ENCODE measurements around the gene LRRC3.

LRRC3 gene

GRCh38 chr21:44431300-44431699, 24.0 kb upstream of the LRRC3 start:
- TF ChIP-seq GATA3 (IDR thresholded peaks at IDR 0.05; ENCODE audit: low read depth, low read length) (no peak), GATA2 (IDR thresholded peaks at IDR 0.05; ENCODE audit: low read depth, low read length) (no peak)

- TF ChIP-seq GATA3 (IDR thresholded peaks at IDR 0.05; ENCODE audit: low read depth, low read length) (no peak), GATA2 (IDR thresholded peaks at IDR 0.05; ENCODE audit: low read depth, low read length) (no peak)
These were observed 22.2 kb upstream of the LRRC3 start for GRCh38 chr21:44432841-44433790.

- TF ChIP-seq GATA3 (IDR thresholded peaks at IDR 0.05; ENCODE audit: low read depth, low read length) (no peak), GATA2 (IDR thresholded peaks at IDR 0.05; ENCODE audit: low read depth, low read length) (no peak)
These were observed 21.3 kb upstream of the LRRC3 start for GRCh38 chr21:44433791-44434567.

DNA sequence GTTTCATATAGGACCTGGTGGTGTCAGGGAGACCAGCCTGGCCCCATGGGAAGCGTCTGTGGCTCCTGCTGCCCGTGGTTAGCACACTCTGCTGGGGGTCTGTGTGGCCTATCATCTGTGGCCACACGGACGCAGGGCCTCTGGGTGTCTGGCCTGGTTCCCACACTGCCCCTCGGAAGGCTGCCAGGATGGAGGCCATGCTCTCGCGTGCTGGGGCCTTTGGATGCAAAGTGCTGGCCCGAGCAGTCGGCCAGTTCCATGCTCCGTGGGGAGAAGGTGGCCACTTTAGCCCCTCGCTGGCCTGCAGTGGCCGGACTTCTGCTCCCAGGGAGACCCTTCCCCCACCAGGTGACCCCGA, 20.8 kb upstream of the LRRC3 start:
- no peak for TF ChIP-seq GATA3 (IDR thresholded peaks at IDR 0.05; ENCODE audit: low read depth, low read length)
- TF ChIP-seq GATA2 (IDR thresholded peaks at IDR 0.05; ENCODE audit: low read depth, low read length) = no peak

DNA sequence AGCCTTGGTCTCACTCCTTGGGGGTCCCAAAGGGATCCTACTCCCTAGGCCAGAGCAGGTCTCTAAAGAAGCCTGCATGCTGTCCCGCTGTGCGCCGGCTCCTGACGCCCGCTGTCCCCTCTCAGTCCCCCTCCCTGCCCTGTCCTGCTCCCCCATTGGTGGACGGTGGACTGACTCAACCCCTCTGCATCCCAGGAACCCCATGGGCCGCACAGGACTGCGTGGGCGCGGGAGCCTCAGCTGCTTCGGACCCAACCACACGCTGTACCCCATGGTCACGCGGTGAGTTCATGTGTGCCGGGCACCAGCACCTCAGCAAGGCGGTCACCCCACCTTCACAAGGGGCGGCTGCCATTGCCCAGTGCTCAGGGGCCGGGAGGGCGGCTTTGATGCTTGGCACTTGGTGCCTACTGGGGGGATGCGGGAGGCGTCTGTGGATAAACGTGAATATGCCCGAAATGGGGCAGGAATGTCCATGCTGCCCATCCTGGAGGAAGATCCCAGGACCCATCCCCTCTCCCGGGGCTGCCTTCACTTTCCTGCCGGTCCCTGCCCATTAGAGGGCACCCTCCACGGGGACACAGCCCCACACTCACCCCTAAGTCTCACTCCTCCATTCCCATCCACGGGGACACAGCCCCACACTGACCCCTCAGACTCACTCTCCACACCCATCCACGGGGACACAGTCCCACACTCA, 20.2 kb upstream of the LRRC3 start:
- TF ChIP-seq GATA3 (IDR thresholded peaks at IDR 0.05; ENCODE audit: low read depth, low read length) (no peak), GATA2 (IDR thresholded peaks at IDR 0.05; ENCODE audit: low read depth, low read length) (no peak)

GRCh38 chr21:44436111-44436611, 19.1 kb upstream of the LRRC3 start:
- TF ChIP-seq GATA3 (IDR thresholded peaks at IDR 0.05; ENCODE audit: low read depth, low read length) (no peak), GATA2 (IDR thresholded peaks at IDR 0.05; ENCODE audit: low read depth, low read length) (no peak)

GRCh38 chr21:44436958-44437357, 18.4 kb upstream of the LRRC3 start:
- TF ChIP-seq GATA3 (IDR thresholded peaks at IDR 0.05; ENCODE audit: low read depth, low read length) = no peak

DNA sequence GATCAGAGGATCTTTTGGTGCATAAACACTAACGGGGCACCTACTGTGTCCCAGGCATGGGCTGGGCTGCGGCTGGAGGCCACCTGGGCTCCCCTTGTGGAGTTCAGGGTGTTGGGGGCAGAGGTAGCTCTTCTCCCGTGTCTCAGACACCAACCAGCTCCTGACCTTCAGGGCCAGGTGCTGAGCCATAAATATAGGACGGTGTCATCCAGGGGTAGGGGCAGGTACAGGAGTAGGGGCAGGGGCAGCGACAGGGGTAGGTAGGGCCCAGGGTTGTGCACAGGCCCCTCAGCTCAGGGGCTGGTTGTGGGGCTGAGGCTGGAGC, 18.0 kb upstream of the LRRC3 start:
- TF ChIP-seq GATA2 (IDR thresholded peaks at IDR 0.05; ENCODE audit: low read depth, low read length) (no peak), GATA3 (IDR thresholded peaks at IDR 0.05; ENCODE audit: low read depth, low read length) (no peak)

DNA sequence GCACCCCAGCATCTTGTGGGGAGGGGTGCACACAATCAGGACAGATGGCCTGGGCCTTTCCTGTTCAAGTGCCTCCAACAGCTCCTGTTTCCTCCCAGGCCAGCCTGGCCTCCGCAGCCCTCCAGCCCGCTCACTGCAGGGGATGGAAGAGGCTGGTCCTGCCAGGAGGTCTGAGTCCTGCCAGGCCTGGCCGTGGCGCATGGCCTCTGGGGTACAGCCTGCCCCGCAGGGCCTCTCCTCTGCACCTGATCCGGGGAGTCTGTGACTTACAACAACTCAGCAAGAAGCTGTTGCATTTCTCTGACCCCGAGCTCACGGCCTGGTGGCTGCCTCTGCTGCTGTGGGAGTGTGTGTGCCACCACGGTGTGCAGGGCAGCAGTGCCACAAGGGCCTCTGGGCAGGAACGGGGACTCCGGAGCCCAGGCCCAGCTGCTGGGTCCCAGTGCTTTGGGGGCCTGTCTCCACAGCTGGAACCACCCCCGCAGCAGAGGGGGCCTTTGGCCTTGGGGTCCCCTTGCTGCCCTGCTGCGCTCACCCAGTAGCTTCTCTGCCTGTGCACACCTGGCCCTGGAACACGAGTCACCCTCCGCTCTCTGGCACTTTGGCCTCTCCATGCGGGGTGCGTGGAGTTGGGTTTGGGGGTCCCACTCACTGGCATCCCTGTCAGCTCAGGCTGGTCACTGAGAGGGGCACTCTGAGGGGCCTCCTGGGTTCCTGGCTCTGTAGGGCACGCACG, 17.4 kb upstream of the LRRC3 start:
- no peak for TF ChIP-seq GATA2 (IDR thresholded peaks at IDR 0.05; ENCODE audit: low read depth, low read length)
- no peak for TF ChIP-seq GATA3 (IDR thresholded peaks at IDR 0.05; ENCODE audit: low read depth, low read length)

- TF ChIP-seq GATA3 (IDR thresholded peaks at IDR 0.05; ENCODE audit: low read depth, low read length) (no peak), GATA2 (IDR thresholded peaks at IDR 0.05; ENCODE audit: low read depth, low read length) (no peak; the same call in 1 of the 2 replicates)
These were observed 16.6 kb upstream of the LRRC3 start for GRCh38 chr21:44438531-44439210.

- TF ChIP-seq GATA2 (IDR thresholded peaks at IDR 0.05; ENCODE audit: low read depth, low read length) = no peak
- no peak for TF ChIP-seq GATA3 (IDR thresholded peaks at IDR 0.05; ENCODE audit: low read depth, low read length)
These were observed 16.1 kb upstream of the LRRC3 start for GRCh38 chr21:44439211-44439600.

GRCh38 chr21:44440241-44441040, 14.9 kb upstream of the LRRC3 start:
- TF ChIP-seq GATA3 (IDR thresholded peaks at IDR 0.05; ENCODE audit: low read depth, low read length) (no peak), GATA2 (IDR thresholded peaks at IDR 0.05; ENCODE audit: low read depth, low read length) (no peak)

Measured in SH-SY5Y (cell line).